ENCODE results near the gene KIF21A. TPM values are rescaled to one million over a fixed set of nuclear protein-coding genes. Genes with fewer than 3 reads are reported as not detected.

KIF21A gene
- total and polyA plus RNA-seq, 2 experiments from 2014 or later: 25.0 to 55.1 TPM

- TF ChIP-seq EZH2 (IDR thresholded peaks at IDR 0.05; ENCODE audit: borderline replicate concordance) (no peak), CTCF (IDR thresholded peaks at IDR 0.05; ENCODE audit: poor library complexity) (no peak), EZH2phosphoT487 (IDR thresholded peaks at IDR 0.05; ENCODE audit: low read depth, severe bottlenecking, unreplicated experiment) (no peak)
- Histone ChIP-seq H3K27ac (no peak overlapping the region), H4K20me1 (ENCODE audit: insufficient read depth, poor library complexity, severe bottlenecking) (no peaks in the 10 kb centered on the region), H3K9me3 (ENCODE audit: low read depth) (no peaks in the 10 kb centered on the region), H3K36me3 (replicated peaks; ENCODE audit: insufficient read depth, low read depth) (no peaks in the 10 kb centered on the region), H3K9me2 (replicated peaks; ENCODE audit: insufficient read depth) (no peaks in the 10 kb centered on the region), H3K4me2 (no peak overlapping the region), H2AFZ (no peak overlapping the region), H3K27me3 (no peaks in the 10 kb centered on the region), H3K4me1 (ENCODE audit: insufficient read depth) (no peaks in the 10 kb centered on the region), H3K4me3 (no peak overlapping the region), H3K79me2 (no peaks in the 10 kb centered on the region)
- DNase-seq (ENCODE audit: low spot score): no peak
Observed at GRCh38 chr12:39351153-39351552, 91.8 kb downstream of the KIF21A start.

GRCh38 chr12:39348941-39349626, 93.8 kb downstream of the KIF21A start:
- Histone ChIP-seq H3K9me3 (ENCODE audit: low read depth) (no peaks in the 10 kb centered on the region), H4K20me1 (ENCODE audit: insufficient read depth, poor library complexity, severe bottlenecking) (no peaks in the 10 kb centered on the region), H3K4me3 (no peak overlapping the region), H3K4me2 (no peak overlapping the region), H3K36me3 (replicated peaks; ENCODE audit: insufficient read depth, low read depth) (no peaks in the 10 kb centered on the region), H3K4me1 (ENCODE audit: insufficient read depth) (no peaks in the 10 kb centered on the region), H3K27me3 (no peaks in the 10 kb centered on the region), H3K79me2 (no peaks in the 10 kb centered on the region), H2AFZ (no peak overlapping the region), H3K9me2 (replicated peaks; ENCODE audit: insufficient read depth) (no peaks in the 10 kb centered on the region), H3K27ac (no peak overlapping the region)
- no peak for DNase-seq (ENCODE audit: low spot score)
- TF ChIP-seq EZH2 (IDR thresholded peaks at IDR 0.05; ENCODE audit: borderline replicate concordance) (no peak), CTCF (IDR thresholded peaks at IDR 0.05; ENCODE audit: poor library complexity) (no peak), EZH2phosphoT487 (IDR thresholded peaks at IDR 0.05; ENCODE audit: low read depth, severe bottlenecking, unreplicated experiment) (no peak)
- 96% methylated on average over 3 of the region's 3 CpGs for WGBS (ENCODE audit: low lambda C conversion rate, missing lambda C conversion rate)

- WGBS (ENCODE audit: low lambda C conversion rate, missing lambda C conversion rate): 92% methylated on average over 1 of the region's 1 CpG
- no peaks in the 10 kb centered on the region for H3K9me2 ChIP-seq (replicated peaks; ENCODE audit: insufficient read depth)
Observed at GRCh38 chr12:39348523-39348922, 94.4 kb downstream of the KIF21A start.

More at GRCh38 chr12:39348523-39348922, 94.4 kb downstream of the KIF21A start:
- no peak overlapping the region for H3K4me2 ChIP-seq
- no peaks in the 10 kb centered on the region for H3K79me2 ChIP-seq
- no peaks in the 10 kb centered on the region for H3K4me1 ChIP-seq (ENCODE audit: insufficient read depth)
- no peak overlapping the region for H3K4me3 ChIP-seq
- H3K9me3 ChIP-seq (ENCODE audit: low read depth): no peaks in the 10 kb centered on the region
- no peak overlapping the region for H3K27ac ChIP-seq
- no peak overlapping the region for H2AFZ ChIP-seq
- no peak for DNase-seq (ENCODE audit: low spot score)
- H3K36me3 ChIP-seq (replicated peaks; ENCODE audit: insufficient read depth, low read depth): no peaks in the 10 kb centered on the region
- TF ChIP-seq EZH2phosphoT487 (IDR thresholded peaks at IDR 0.05; ENCODE audit: low read depth, severe bottlenecking, unreplicated experiment) (no peak), EZH2 (IDR thresholded peaks at IDR 0.05; ENCODE audit: borderline replicate concordance) (no peak), CTCF (IDR thresholded peaks at IDR 0.05; ENCODE audit: poor library complexity) (no peak)
- H3K27me3 ChIP-seq: no peaks in the 10 kb centered on the region
- no peaks in the 10 kb centered on the region for H4K20me1 ChIP-seq (ENCODE audit: insufficient read depth, poor library complexity, severe bottlenecking)
